Smooth muscle cell (in vitro differentiated cells): Measurements from ENCODE around the gene HS3ST5. TPM values are rescaled to one million over a fixed set of nuclear protein-coding genes. Genes with fewer than 3 reads are reported as not detected.

Source experiments
- DNase-seq: peaks from one replicate; lab custom pipeline; 2025; ENCODE audit not compliant: unreplicated experiment; lab: John Stamatoyannopoulos, UW
- H2AFZ ChIP-seq: fragments of 200-600 bp; sonication (generic); 2 replicates; pipeline ENCODE4 v1.6.0; 2016; ENCODE audit warnings: antibody characterized with exemption, low read depth, mild to moderate bottlenecking
- H3F3A ChIP-seq: fragments of 200-600 bp; sonication (generic); 2 replicates; pipeline ENCODE4 v1.6.0; 2017; ENCODE audit warnings: antibody characterized with exemption, low read depth
- H3K27ac ChIP-seq: fragments of 200-600 bp; sonication (generic); 2 replicates; pipeline ENCODE4 v1.5.1; 2016; ENCODE audit warnings: low read depth, mild to moderate bottlenecking
- H3K27me3 ChIP-seq: fragments of 200-600 bp; sonication (generic); 2 replicates; pipeline ENCODE4 v1.6.1; 2016; ENCODE audit warnings: low read depth, mild to moderate bottlenecking
- H3K36me3 ChIP-seq: fragments of 200-600 bp; sonication (generic); 2 replicates; pipeline ENCODE4 v1.5.1; 2016; ENCODE audit warnings: low read depth
- H3K4me1 ChIP-seq: fragments of 200-600 bp; sonication (generic); 2 replicates; pipeline ENCODE4 v1.5.1; 2016; ENCODE audit warnings: low read depth
- H3K4me2 ChIP-seq: fragments of 200-600 bp; sonication (generic); 2 replicates; pipeline ENCODE4 v1.6.0; 2016; ENCODE audit warnings: mild to moderate bottlenecking
- H3K4me3 ChIP-seq: fragments of 200-600 bp; sonication (generic); 2 replicates; pipeline ENCODE4 v1.5.1; 2016; ENCODE audit warnings: mild to moderate bottlenecking
- H3K79me2 ChIP-seq: fragments of 200-600 bp; sonication (generic); 2 replicates; pipeline ENCODE4 v1.6.0; 2016; ENCODE audit warnings: low read depth, mild to moderate bottlenecking
- H3K9ac ChIP-seq: fragments of 200-600 bp; sonication (generic); 2 replicates; pipeline ENCODE4 v1.6.0; 2016; ENCODE audit warnings: low read depth
- H3K9me3 ChIP-seq: fragments of 200-600 bp; sonication (generic); replicated peaks from 2 replicates; pipeline ENCODE4 v1.5.1; 2016; ENCODE audit warnings: low read depth
- H4K20me1 ChIP-seq: fragments of 200-600 bp; sonication (generic); 2 replicates; pipeline ENCODE4 v1.6.0; 2016; ENCODE audit warnings: low read depth
- WGBS: methylation state at CpG from one replicate; pipeline ENCODE4 v1.1.7; 2016; ENCODE audit warnings: low lambda C conversion rate; 5-methylcytosine and 5-hydroxymethylcytosine counted together
- polyA plus RNA-seq: library from polyadenylated mRNA; unstranded; fragments of >200 nt; fragmentation: Nextera tagmentation; extraction: Ambion mirVana; gene quantifications from 2 replicates; pipeline ENCODE4 v1.2.1, GENCODE V29; 2016
- total RNA-seq: library from RNA; depleted of rRNA; stranded (reverse); fragments of >200 nt; gene quantifications from 2 replicates; pipeline ENCODE4 v1.2.3, GENCODE V29; 2014
- TF ChIP-seq, protein P1 (sequence below): fragments of 200-600 bp; sonication (generic); IDR thresholded peaks from 2 replicates; pipeline ENCODE4 v1.5.1; 2017; ENCODE audit warnings: borderline replicate concordance, mild to moderate bottlenecking, antibody characterized with exemption; ENCODE audit not compliant: insufficient read depth, poor library complexity, severe bottlenecking

HS3ST5 gene
- total and polyA plus RNA-seq, 2 experiments from 2014 or later, result 0.18 to 0.25 TPM

DNA sequence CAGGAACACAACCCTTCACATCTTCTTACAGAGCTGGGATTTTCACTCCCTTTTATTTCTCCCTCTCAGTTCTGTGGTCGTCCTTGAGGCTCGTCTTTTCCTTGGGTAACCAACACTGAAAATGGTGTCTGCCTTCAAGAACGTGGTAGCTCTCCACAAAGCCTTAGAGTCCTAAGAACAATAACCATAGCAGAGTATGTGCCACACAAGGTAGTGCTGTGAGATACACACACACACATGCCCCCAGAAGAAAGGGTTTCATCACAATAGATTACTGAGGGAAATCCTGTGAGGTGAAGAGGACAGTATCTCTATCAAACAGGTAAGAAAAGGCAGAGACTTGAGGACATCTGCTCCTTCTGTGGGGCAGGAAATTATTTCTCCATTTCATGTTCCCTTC, 267.0 kb downstream of the HS3ST5 start:
- no peaks in the 10 kb centered on the region for H3K79me2 ChIP-seq
- H3K4me1 ChIP-seq, result no peaks in the 10 kb centered on the region
- no peak overlapping the region for H3K27ac ChIP-seq
- H2AFZ ChIP-seq, result no peak overlapping the region
- no peak overlapping the region for H3K4me3 ChIP-seq
- no peaks in the 10 kb centered on the region for H3K27me3 ChIP-seq
- H3K9ac ChIP-seq, result no peak overlapping the region
- WGBS, result 94% methylated on average over 3 of the region's 3 CpGs
- DNase-seq, result no peak
- no peaks in the 10 kb centered on the region for H3F3A ChIP-seq
- TF ChIP-seq, protein P1, sequence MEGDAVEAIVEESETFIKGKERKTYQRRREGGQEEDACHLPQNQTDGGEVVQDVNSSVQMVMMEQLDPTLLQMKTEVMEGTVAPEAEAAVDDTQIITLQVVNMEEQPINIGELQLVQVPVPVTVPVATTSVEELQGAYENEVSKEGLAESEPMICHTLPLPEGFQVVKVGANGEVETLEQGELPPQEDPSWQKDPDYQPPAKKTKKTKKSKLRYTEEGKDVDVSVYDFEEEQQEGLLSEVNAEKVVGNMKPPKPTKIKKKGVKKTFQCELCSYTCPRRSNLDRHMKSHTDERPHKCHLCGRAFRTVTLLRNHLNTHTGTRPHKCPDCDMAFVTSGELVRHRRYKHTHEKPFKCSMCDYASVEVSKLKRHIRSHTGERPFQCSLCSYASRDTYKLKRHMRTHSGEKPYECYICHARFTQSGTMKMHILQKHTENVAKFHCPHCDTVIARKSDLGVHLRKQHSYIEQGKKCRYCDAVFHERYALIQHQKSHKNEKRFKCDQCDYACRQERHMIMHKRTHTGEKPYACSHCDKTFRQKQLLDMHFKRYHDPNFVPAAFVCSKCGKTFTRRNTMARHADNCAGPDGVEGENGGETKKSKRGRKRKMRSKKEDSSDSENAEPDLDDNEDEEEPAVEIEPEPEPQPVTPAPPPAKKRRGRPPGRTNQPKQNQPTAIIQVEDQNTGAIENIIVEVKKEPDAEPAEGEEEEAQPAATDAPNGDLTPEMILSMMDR, result no peak
- H3K36me3 ChIP-seq, result no peaks in the 10 kb centered on the region
- H3K4me2 ChIP-seq, result no peak overlapping the region
- no peaks in the 10 kb centered on the region for H4K20me1 ChIP-seq
- H3K9me3 ChIP-seq, result no peaks in the 10 kb centered on the region

DNA sequence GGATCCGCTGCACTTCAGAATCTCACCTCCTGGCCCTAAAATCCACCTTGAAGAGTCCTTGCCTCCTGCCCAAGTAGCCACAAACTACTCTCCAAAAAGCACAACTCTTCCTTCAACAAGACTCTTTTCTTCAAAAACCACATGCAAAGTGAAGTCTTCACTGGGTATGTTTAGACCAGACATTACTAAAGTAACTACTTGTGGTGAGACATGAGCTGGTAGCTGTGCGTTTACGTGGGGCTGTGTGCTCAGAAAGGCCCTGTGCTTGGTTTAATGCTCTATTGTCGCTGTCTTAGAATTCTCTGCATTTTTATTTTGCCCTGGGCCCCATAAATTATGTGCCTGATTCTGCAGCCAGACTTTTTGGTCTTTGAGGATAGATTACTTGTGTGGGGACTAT, 267.5 kb downstream of the HS3ST5 start:
- no peak overlapping the region for H3K4me2 ChIP-seq
- no peaks in the 10 kb centered on the region for H3K9me3 ChIP-seq
- H4K20me1 ChIP-seq, result no peaks in the 10 kb centered on the region
- H3K27me3 ChIP-seq, result no peaks in the 10 kb centered on the region
- 93% methylated on average over 4 of the region's 4 CpGs for WGBS
- H3K79me2 ChIP-seq, result no peaks in the 10 kb centered on the region
- H3K4me1 ChIP-seq, result no peaks in the 10 kb centered on the region
- no peak overlapping the region for H2AFZ ChIP-seq
- H3K9ac ChIP-seq, result no peak overlapping the region
- no peak for DNase-seq
- no peak overlapping the region for H3K27ac ChIP-seq
- H3K4me3 ChIP-seq, result no peak overlapping the region
- TF ChIP-seq, protein P1, result no peak
- no peaks in the 10 kb centered on the region for H3K36me3 ChIP-seq
- H3F3A ChIP-seq, result no peaks in the 10 kb centered on the region

DNA sequence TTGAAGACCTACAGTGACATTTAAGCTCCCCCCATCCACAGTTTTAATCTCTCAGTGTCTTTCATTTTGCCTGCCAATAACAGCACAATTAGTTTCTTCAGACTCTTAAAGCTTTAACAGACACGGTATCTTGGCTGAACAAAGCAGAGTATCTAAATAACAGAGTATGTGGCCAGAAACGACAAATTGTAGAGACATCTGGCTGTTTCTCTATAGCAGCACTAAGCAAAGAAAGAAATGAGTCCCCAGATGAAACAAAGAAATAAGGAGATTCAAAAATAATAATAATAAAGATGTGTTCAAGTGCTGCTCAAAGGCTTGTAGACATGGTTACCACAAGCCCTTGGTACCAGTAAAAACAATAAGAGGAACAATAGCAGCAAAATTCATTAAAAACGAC, 274.1 kb downstream of the HS3ST5 start:
- DNase-seq, result no peak

DNA sequence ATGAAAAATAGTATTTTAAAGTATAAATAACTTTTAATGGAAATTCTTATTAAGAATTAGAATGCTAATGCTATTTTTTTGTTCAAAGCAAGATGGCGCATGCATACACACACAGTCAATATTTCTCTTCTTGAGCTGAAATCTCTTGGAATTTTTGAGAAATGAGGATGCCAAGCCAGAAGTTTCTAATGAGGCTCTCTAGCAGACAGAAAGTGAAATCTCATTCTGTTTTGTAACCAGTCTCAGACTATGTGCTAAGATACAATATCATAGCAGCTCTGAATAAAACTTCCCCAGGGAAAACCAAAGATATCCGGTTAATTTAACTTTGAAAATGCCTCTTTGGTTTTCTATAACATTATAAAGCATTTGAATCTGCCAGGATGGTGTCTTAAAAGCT, 274.7 kb downstream of the HS3ST5 start:
- TF ChIP-seq, protein P1, result no peak
- DNase-seq, result no peak
- Histone ChIP-seq H3K36me3 (no peaks in the 10 kb centered on the region), H3K9me3 (no peaks in the 10 kb centered on the region), H3K4me3 (no peak overlapping the region), H3K79me2 (no peaks in the 10 kb centered on the region), H4K20me1 (no peaks in the 10 kb centered on the region), H3K4me2 (no peak overlapping the region), H2AFZ (no peak overlapping the region), H3K9ac (no peak overlapping the region), H3K4me1 (no peaks in the 10 kb centered on the region), H3K27ac (no peak overlapping the region), H3K27me3 (no peaks in the 10 kb centered on the region), H3F3A (no peaks in the 10 kb centered on the region)
- WGBS, result 100% methylated on average over 2 of the region's 2 CpGs

More for the DNA sequence above, 274.1 kb downstream of the HS3ST5 start:
- H3K27ac ChIP-seq, result no peak overlapping the region
- H4K20me1 ChIP-seq, result no peaks in the 10 kb centered on the region
- H3K27me3 ChIP-seq, result no peaks in the 10 kb centered on the region
- no peaks in the 10 kb centered on the region for H3K36me3 ChIP-seq
- TF ChIP-seq, protein P1, result no peak
- H3K9me3 ChIP-seq, result no peaks in the 10 kb centered on the region
- no peaks in the 10 kb centered on the region for H3F3A ChIP-seq
- 66% methylated on average over 3 of the region's 3 CpGs for WGBS
- H3K79me2 ChIP-seq, result no peaks in the 10 kb centered on the region
- H3K4me2 ChIP-seq, result no peak overlapping the region
- no peak overlapping the region for H2AFZ ChIP-seq
- no peaks in the 10 kb centered on the region for H3K4me1 ChIP-seq
- H3K9ac ChIP-seq, result no peak overlapping the region
- H3K4me3 ChIP-seq, result no peak overlapping the region
